ENCODE measurements around the gene FBXO48. TPM values are rescaled to one million over a fixed set of nuclear protein-coding genes. Genes with fewer than 3 reads are reported as not detected.
A peak's percentile ranks its signal among the peaks of the same experiment; 100 is the strongest.
"Not testable (repeated sequence)": the region's sequence is repeated elsewhere in the genome, so short reads cannot be mapped to it uniquely, and the experiment has no call there.

FBXO48 gene
- total RNA-seq, 4 donors from 2014 or later, result 0.63 to 1.8 (median 1.0) TPM

- no peaks in the 10 kb centered on the region for H3K36me3 ChIP-seq
- intact Hi-C loops (cut with DNase I), result no loop called here
- TF ChIP-seq POLR2A (IDR thresholded peaks at IDR 0.05) (no peak), CTCF (IDR thresholded peaks at IDR 0.05) (no peak)
- H3K4me3 ChIP-seq (replicated peaks in 1 of 3), result no peak overlapping the region
- H3K27me3 ChIP-seq, result no peaks in the 10 kb centered on the region
- no peak overlapping the region for H3K27ac ChIP-seq
- H3K4me1 ChIP-seq, result no peaks in the 10 kb centered on the region
- peak in 1 of 2 donors; percentile 7 for DNase-seq
- no peaks in the 10 kb centered on the region for H3K9me3 ChIP-seq
- 95 to 96% methylated on average over 20 to 23 of the region's 24 CpGs for WGBS, 2 donors
These were observed 18.1 kb downstream of the FBXO48 start for GRCh38 chr2:68448671-68449653.

DNA sequence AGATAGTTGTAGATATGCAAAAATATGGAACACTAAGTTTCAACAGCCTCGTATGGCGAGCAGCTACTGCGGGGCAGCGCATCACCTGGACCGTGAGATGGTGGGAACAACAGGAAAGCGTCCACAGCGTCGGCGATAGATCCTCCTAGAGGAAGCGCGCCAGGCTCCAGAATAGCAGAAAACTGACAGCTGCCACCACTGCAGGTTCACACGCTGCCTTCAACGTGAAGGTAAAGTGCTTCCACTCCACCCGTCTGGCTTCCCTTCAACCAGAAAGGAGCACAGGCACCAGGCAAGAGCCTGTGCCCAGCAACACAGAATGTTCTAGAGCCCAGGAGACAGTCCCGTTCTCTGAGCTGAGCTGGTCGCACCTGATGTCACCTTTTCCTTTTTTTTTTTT lies 20.0 kb downstream of the FBXO48 start:
- H3K4me1 ChIP-seq, result no peaks in the 10 kb centered on the region
- no peaks in the 10 kb centered on the region for H3K9me3 ChIP-seq
- WGBS, 2 donors, result 86 to 87% methylated on average over 16 of the region's 16 CpGs
- no peaks in the 10 kb centered on the region for H3K27me3 ChIP-seq
- H3K27ac ChIP-seq, result no peak overlapping the region
- no peak for DNase-seq
- TF ChIP-seq CTCF (IDR thresholded peaks at IDR 0.05) (no peak), POLR2A (IDR thresholded peaks at IDR 0.05) (no peak)
- H3K36me3 ChIP-seq, result no peaks in the 10 kb centered on the region
- intact Hi-C loops (cut with DNase I), result no loop called here
- H3K4me3 ChIP-seq (replicated peaks in 1 of 3), result no peak overlapping the region

- H3K9me3 ChIP-seq; intact Hi-C loops (cut with DNase I); H3K4me3 ChIP-seq (replicated peaks in 1 of 3); DNase-seq; H3K27ac ChIP-seq; H3K4me1 ChIP-seq; H3K27me3 ChIP-seq; H3K36me3 ChIP-seq: not testable (repeated sequence)
- WGBS, 2 donors, result 83 to 93% methylated on average over 3 of the region's 3 CpGs
These were observed 20.7 kb downstream of the FBXO48 start for GRCh38 chr2:68446425-68446824.

- Histone ChIP-seq H3K36me3 (no peaks in the 10 kb centered on the region), H3K4me3 (replicated peaks in 1 of 3) (no peak overlapping the region), H3K4me1 (no peaks in the 10 kb centered on the region), H3K9me3 (no peaks in the 10 kb centered on the region), H3K27ac (no peak overlapping the region), H3K27me3 (no peaks in the 10 kb centered on the region)
- no peak for DNase-seq
- intact Hi-C loops (cut with DNase I), result loop anchor here (5.0 kb wide), 1 partner anchor 320 kb away; no protein-coding TSS in a partner anchor
- 88 to 98% methylated on average over 2 of the region's 2 CpGs for WGBS, 2 donors
- TF ChIP-seq POLR2A (IDR thresholded peaks at IDR 0.05) (no peak), CTCF (IDR thresholded peaks at IDR 0.05) (peak in 1 of 6 experiments; percentile 4)
These were observed 25.1 kb downstream of the FBXO48 start for GRCh38 chr2:68441994-68442322.

- peak; percentile 68 to 82 for DNase-seq
- Histone ChIP-seq H3K27ac (no peak overlapping the region), H3K9me3 (no peaks in the 10 kb centered on the region), H3K36me3 (no peaks in the 10 kb centered on the region), H3K4me1 (no peaks in the 10 kb centered on the region), H3K4me3 (replicated peaks in 1 of 3) (no peak overlapping the region), H3K27me3 (no peaks in the 10 kb centered on the region)
- intact Hi-C loops (cut with DNase I), result loop anchor here (5.0 kb wide), 1 partner anchor 319 kb away; no protein-coding TSS in a partner anchor
- WGBS, 2 donors, result 44 to 45% methylated on average over 6 of the region's 6 CpGs
- TF ChIP-seq CTCF (IDR thresholded peaks at IDR 0.05) (peak; percentile 76 to 91 (median 83)), POLR2A (IDR thresholded peaks at IDR 0.05) (no peak)
These were observed 25.7 kb downstream of the FBXO48 start for GRCh38 chr2:68441179-68441993.
